NCI-H345 treated with DMSO at 0.1 percent for 48 hours (cell line): ENCODE results near the gene ITGA5.

Source experiments
- DNase-seq: peaks from one replicate; lab custom pipeline; 2025; ENCODE audit not compliant: unreplicated experiment; lab: John Stamatoyannopoulos, UW

The ITGA5 gene

DNA sequence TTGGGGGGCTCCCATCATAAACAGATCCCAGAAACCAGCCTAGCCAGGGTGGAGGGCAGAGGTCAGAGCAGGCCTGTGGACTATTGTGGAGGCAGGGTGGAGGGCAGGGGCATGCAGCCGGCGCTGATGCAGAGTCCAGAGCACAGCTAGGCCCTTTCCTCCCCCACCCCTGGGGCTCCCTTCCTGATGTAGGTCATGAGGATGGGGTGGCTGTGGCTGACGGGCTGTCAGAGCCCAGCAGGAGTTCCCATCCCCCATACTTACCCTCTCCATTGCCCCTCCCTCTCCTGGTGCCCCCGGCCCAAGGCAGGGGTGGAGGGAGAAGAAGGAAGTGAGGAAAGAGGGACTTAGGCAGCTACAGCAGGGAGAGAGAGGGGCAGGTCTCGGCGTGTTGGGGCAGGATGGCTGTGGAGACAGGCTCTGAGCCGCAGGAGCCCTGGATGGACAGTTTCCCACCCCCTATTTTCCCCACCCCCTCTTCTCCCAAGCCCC is 28.8 kb downstream of the ITGA5 start:
- DNase-seq: no peak

GRCh38 chr12:54389607-54390175 is 29.4 kb downstream of the ITGA5 start:
- DNase-seq: peak; percentile 30

DNA sequence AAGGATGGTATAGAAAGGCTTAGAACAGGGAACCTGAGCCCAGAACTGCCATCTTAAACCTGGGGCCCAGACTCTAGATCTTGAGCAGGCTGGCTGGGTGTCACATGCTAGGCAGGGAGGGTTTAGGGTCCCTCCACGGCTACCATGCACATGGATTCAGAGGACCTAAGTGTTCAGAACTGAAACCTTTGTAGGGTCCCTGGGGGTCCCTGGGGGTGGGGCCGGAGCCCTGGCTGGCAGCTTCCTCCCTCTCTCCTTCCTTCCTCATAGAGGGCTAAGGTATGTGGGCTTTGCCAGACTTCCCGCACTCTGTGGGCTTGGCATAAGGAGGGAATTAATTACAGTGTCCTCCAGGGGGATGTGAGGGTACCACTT is 29.9 kb downstream of the ITGA5 start:
- no peak for DNase-seq

- DNase-seq: no peak
Observed at GRCh38 chr12:54388237-54389133, 30.6 kb downstream of the ITGA5 start.

DNA sequence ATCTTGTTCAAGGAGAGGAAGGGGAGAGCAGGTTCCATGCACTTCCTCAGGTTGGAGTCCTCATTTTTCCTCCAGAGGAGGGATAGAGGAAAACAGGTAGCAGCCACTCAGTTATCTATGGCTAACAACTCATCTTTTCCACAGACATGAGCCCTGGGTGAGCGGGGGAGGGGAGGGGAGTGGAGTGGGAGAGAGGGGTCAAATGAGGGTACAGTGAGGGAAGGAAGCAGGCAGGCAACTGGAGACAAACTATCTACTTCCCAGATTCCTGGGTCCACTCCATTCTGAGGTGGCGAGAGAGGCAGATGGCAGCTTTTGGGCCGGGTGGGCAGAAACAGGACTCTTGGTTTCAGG is 32.0 kb downstream of the ITGA5 start:
- DNase-seq: no peak

DNA sequence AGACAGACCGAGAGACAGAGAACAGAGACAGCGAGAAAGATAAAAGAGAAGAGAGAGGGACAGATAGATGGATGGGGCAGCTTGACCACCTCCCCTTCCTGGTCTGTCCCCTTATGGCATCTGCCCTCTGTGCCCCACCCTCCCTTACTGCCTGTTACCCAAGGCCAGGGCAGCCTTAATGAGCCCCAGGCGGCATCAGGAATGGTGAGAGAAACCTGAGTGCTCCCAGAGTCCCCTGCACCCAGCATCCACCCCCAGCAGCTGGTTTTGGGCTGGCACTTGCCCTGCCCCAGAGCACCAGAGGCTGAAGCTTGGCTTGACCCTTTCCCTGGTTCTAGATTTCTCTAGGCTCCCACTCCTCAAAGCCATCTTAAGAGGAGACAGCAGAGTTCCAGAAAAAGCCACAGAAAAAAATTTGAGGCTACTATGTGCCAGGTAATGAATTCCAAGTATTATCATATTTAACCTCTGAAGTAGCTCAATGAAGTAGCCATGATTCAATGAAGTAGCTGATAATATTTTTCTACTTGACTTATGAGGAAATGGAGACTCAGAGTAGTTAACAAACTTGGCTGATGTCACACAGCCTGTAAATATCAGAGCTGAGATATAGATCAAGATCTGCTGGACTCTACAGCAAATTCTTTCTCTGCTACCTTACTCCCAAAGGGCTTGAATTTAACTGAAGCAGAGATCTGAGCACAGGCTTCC is 32.5 kb downstream of the ITGA5 start:
- no peak for DNase-seq

DNA sequence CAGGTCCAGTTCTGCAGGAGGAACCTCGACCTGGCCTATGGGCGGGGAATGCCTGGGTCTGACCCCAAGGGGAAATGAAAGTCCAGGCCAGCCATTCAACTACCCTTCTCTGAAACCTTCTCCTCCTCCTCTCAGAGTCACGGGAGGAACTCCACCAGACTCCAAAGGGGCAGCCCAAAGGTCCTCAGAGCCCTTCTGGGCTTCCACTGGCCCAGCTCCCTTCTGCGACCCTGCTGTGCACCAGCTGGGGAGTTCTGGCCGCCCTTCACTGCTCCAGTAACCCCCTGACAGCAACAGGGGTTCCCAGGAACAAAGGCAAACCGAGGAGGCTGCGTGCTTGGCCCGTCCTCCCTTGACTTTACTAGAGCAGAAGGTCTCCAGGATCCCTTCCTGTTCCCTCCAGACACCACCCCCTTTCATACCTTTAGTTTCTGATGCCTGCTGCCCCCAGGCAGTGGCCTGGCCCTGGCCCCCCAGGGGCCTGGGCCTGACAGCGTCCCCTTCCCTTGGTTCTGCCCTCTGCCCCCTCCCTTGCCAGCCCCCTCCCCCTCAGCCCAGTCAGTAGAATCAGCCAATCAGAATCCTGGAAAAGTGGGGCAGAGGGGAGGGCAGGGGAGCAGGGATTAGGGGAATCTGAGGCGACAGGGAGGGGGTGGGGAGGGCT is 33.7 kb downstream of the ITGA5 start:
- no peak for DNase-seq

DNA sequence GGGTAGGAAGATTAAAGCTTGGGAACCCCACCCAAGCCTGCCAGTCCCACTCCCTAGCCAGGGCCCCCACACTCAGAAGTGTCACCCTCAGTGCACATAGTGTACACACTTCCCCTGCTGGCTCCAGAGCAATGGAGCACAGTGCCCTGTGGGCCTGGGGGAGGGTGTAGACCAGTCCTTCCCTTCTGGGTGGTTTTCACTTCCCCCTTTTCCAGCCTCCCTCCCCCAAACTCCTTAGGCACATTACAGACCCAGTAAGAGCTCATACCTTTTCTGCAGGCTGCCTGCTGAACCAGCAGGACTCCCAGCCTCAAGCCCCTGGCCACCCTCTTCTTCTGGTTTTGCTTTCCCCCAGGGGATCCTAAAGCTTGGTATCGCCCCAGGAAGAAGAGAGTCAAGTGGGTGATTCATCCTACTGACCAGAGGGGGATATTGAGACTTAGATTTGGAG is 34.5 kb downstream of the ITGA5 start, which contains the start of gene ZNF385A:
Gene ZNF385A (minus strand): TSS at position 143 of the 451 bp plus-strand sequence. CDS start 219 bp downstream, outside the sequence.
- DNase-seq: no peak

GRCh38 chr12:54383041-54383609 is 35.9 kb downstream of the ITGA5 start:
- no peak for DNase-seq

GRCh38 chr12:54381136-54381535 is 37.9 kb downstream of the ITGA5 start:
- no peak for DNase-seq

- DNase-seq: peak; percentile 67
Observed at GRCh38 chr12:54379398-54380201, 39.5 kb downstream of the ITGA5 start.

- DNase-seq: no peak
Observed at GRCh38 chr12:54378796-54379397, 40.2 kb downstream of the ITGA5 start.

DNA sequence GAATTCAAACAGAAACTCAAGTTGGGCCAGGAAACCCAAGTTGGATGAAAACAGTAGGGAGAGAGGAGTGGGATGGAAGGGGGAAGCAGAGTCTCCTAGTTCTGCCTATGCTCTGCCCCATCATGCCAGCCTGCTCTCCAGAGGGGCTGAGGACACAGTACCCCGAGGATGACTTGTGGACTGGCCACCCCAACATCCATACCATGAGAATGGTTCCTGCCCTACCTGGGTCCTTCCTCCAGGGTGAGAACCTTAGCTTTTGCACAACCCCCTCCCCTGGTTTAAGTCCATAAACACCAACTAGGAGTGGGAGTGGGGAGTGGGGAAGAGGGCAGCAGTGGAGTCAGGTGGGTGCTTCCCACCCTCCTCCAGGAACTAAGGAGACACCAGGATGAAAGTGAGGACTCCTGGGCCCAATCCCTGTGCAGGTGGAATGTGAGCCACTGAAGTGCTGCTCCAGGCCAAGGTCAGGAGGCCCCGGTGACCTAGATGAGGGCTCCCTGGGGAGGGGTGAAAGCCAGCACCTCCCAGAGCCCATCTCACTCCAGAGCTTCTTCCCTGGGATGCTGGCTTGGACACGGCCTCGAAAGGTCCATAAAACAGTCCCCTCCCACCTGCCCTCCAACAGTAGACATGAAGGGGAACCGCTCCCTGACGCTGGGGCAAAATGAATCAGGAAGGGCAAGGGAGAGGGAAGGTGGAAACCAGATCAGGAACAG is 41.1 kb downstream of the ITGA5 start:
- no peak for DNase-seq

GRCh38 chr12:54377007-54377406 is 42.1 kb downstream of the ITGA5 start:
- no peak for DNase-seq

DNA sequence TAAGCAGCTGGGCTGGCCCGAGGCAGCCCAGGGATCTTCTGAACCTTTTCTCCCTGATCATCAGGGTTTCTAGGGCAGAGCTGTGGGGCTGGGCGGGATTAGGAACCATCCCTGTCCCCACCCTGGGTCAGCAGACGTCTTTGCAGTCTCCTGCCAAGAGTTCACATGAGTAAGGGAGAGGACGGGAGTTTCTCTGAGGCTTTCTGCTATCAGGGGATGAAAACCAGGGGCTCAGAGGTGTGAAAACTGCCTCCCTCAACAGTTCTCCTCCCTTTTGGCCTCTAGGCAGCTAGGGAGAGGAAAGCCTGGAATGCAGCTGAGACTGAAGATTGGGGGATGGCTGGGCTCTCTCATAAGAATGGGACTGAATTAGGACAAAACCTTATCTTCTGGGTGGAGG is 42.5 kb downstream of the ITGA5 start:
- DNase-seq: no peak

GRCh38 chr12:54375259-54375579 is 43.8 kb downstream of the ITGA5 start:
- DNase-seq: no peak

DNA sequence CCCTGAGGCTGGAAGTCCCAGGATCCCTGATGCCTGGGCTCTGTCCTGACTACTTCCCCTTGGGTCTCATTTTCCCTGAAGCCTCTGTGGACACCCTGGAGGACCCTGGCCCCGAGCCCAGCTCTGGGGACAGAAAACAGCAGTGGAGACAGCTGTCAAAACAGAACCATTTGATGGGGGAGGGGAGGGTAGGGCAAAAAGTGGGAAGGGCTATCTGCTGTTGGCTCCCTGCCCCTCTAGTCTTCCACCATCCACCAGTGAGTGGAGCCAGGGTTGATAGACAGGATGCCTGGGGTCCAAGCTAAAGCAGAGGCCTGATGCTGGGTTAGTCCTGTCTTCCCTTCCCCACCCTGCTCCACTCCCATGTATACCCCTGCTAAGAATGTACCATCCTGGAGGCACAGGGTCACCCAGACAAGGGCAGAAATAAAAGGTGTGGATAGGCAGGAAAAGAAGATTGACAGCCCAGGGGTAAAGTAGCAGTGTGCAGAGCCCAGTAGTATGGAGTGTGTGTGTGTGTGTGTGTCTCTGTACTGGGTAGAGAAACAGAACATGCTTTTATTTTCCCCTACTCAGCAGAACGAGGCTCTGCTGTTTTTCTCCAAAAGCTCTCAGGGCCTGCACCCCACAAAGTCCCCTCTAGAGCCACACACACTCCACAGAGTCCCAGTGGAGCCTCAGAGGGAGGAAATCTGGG is 44.4 kb downstream of the ITGA5 start:
- DNase-seq: peak; percentile 42
